ENCODE data around the gene TPP2. TPM values are rescaled to one million over a fixed set of nuclear protein-coding genes. Genes with fewer than 3 reads are reported as not detected.

Gene TPP2
- total and polyA plus RNA-seq, 3 donors from 2014 or later, result 86.2 to 171 (median 112) TPM

DNA sequence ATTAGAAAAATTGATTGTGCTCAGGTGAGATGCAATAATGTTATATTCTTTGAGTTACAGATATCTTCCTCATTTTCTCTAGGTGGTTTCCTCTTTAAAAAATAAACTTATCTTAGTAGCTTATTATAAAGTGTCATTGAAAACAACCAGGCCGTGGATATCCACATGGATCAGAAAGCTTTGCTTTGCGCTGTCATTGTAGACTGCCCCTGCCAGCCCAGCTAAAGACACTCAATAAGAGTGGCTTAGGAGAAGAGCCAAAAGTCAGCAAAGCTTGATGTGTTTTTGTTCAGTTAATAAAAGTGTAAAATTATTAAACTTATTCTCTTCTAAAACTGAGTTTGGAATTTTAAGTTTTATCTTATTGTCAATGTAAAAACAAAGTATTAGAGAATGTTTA lies 34.4 kb downstream of the TPP2 start:
- no peak overlapping the region for H3K4me3 ChIP-seq
- no peaks in the 10 kb centered on the region for H3K4me1 ChIP-seq
- no peaks in the 10 kb centered on the region for H3K9me3 ChIP-seq
- no peak for TF ChIP-seq CTCF (IDR thresholded peaks at IDR 0.05)
- intact Hi-C loops (cut with DNase I; ENCODE audit: low total_unique reads), result no loop called here
- H3K36me3 ChIP-seq (ENCODE audit: low read depth, missing control alignments), result no peaks in the 10 kb centered on the region
- DNase-seq, result no peak
- 94 to 98% methylated on average over 2 of the region's 2 CpGs for WGBS, 2 donors
- no peak overlapping the region for H3K27ac ChIP-seq
- no peaks in the 10 kb centered on the region for H3K27me3 ChIP-seq

DNA sequence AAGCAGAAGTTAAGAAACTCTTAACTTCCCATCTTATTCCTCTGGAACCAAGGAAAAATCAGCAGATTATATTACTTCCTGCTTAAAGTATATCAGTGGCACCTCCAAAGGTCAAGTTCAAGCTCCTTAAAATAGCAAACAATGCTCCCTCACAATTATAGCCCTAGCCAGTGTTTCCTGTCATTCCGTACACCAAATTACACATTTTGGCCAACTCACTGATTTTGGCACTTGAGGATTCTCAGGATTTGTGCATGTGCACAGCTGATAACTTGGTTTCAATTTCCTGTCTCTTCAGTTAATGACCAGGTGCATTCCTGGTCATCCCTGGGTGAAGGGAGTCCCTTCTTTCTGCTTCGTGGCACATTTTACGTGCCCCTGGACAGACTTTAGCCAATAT lies 42.0 kb downstream of the TPP2 start:
- Histone ChIP-seq H3K9me3 (no peaks in the 10 kb centered on the region), H3K27me3 (no peaks in the 10 kb centered on the region), H3K4me1 (no peaks in the 10 kb centered on the region), H3K27ac (no peak overlapping the region), H3K36me3 (ENCODE audit: low read depth, missing control alignments) (no peaks in the 10 kb centered on the region), H3K4me3 (no peak overlapping the region)
- TF ChIP-seq CTCF (IDR thresholded peaks at IDR 0.05), result no peak
- TF ChIP-seq POLR2A (IDR thresholded peaks at IDR 0.05), result no peak
- no peak for DNase-seq
- 70 to 83% methylated on average over 3 of the region's 3 CpGs for WGBS, 2 donors
- intact Hi-C loops (cut with DNase I; ENCODE audit: low total_unique reads), result no loop called here

DNA sequence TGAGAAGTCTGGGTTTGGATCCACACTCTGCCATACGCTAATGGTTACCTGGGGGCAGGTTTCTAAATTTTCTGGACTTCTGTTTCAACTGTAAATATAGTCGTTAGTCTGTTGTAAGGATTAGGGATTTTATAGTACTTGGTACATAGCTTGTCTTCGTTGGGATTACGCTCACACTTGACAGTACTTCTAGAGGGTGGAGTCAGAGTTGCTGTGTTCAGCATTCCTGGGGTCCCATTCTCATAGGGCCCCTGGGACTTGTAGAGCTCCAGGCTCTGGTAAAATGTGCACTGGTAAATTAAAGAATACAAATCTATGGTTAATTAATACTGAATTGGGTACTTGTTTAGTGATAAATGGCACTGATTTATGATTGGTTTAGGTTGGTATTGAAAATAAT lies 45.2 kb downstream of the TPP2 start:
- Histone ChIP-seq H3K9me3 (no peaks in the 10 kb centered on the region), H3K4me3 (no peak overlapping the region), H3K4me1 (no peaks in the 10 kb centered on the region), H3K27ac (no peak overlapping the region), H3K27me3 (no peaks in the 10 kb centered on the region), H3K36me3 (ENCODE audit: low read depth, missing control alignments) (no peaks in the 10 kb centered on the region)
- DNase-seq, result no peak
- 76 to 94% methylated on average over 4 of the region's 4 CpGs for WGBS, 2 donors
- intact Hi-C loops (cut with DNase I; ENCODE audit: low total_unique reads), result no loop called here
- TF ChIP-seq POLR2A (IDR thresholded peaks at IDR 0.05) (no peak), CTCF (IDR thresholded peaks at IDR 0.05) (no peak)

- H3K27me3 ChIP-seq, result no peaks in the 10 kb centered on the region
- no peaks in the 10 kb centered on the region for H3K4me1 ChIP-seq
- WGBS, 2 donors, result 72 to 84% methylated on average over 6 of the region's 6 CpGs
- intact Hi-C loops (cut with DNase I; ENCODE audit: low total_unique reads), result no loop called here
- no peak overlapping the region for H3K4me3 ChIP-seq
- TF ChIP-seq CTCF (IDR thresholded peaks at IDR 0.05) (no peak), POLR2A (IDR thresholded peaks at IDR 0.05) (no peak)
- H3K36me3 ChIP-seq (ENCODE audit: low read depth, missing control alignments), result no peaks in the 10 kb centered on the region
- H3K27ac ChIP-seq, result no peak overlapping the region
- H3K9me3 ChIP-seq, result no peaks in the 10 kb centered on the region
- peak; percentile 22 for DNase-seq
Measured at GRCh38 chr13:102642475-102642874, 45.7 kb downstream of the TPP2 start.

- H3K27ac ChIP-seq, result no peak overlapping the region
- H3K4me1 ChIP-seq, result no peaks in the 10 kb centered on the region
- no peaks in the 10 kb centered on the region for H3K27me3 ChIP-seq
- DNase-seq, result no peak
- H3K9me3 ChIP-seq, result no peaks in the 10 kb centered on the region
- TF ChIP-seq POLR2A (IDR thresholded peaks at IDR 0.05), result no peak
- no peak for TF ChIP-seq CTCF (IDR thresholded peaks at IDR 0.05)
- 86 to 97% methylated on average over 1 of the region's 1 CpG for WGBS, 2 donors
- H3K4me3 ChIP-seq, result no peak overlapping the region
- intact Hi-C loops (cut with DNase I; ENCODE audit: low total_unique reads), result no loop called here
- no peaks in the 10 kb centered on the region for H3K36me3 ChIP-seq (ENCODE audit: low read depth, missing control alignments)
Measured at GRCh38 chr13:102643656-102644055, 46.9 kb downstream of the TPP2 start.

All from testis (tissue), 3 donors.